ENCODE data around the gene CHPF. TPM values are rescaled to one million over a fixed set of nuclear protein-coding genes. Genes with fewer than 3 reads are reported as not detected.

Gene CHPF
- total and polyA plus RNA-seq, 2 experiments from 2014 or later = 180 to 315 TPM

GRCh38 chr2:219547621-219548020 lies 4.0 kb upstream of the CHPF start:
- no peak for DNase-seq (ENCODE audit: low spot score)
- TF ChIP-seq EZH2phosphoT487 (IDR thresholded peaks at IDR 0.05; ENCODE audit: low read depth, severe bottlenecking, unreplicated experiment) = no peak
- TF ChIP-seq EZH2 (IDR thresholded peaks at IDR 0.05; ENCODE audit: borderline replicate concordance) = no peak
- TF ChIP-seq CTCF (IDR thresholded peaks at IDR 0.05; ENCODE audit: poor library complexity) = no peak
- Histone ChIP-seq H3K9me3 (ENCODE audit: low read depth) (no peaks in the 10 kb centered on the region), H3K27ac (no peak overlapping the region), H3K27me3 (peaks cover 4% of the 10 kb centered on the region), H3K4me3 (no peak overlapping the region), H3K9me2 (replicated peaks; ENCODE audit: insufficient read depth) (no peaks in the 10 kb centered on the region), H4K20me1 (ENCODE audit: insufficient read depth, poor library complexity, severe bottlenecking) (no peaks in the 10 kb centered on the region), H3K36me3 (replicated peaks; ENCODE audit: insufficient read depth, low read depth) (no peaks in the 10 kb centered on the region), H3K4me2 (no peak overlapping the region), H3K79me2 (peaks cover 2% of the 10 kb centered on the region), H2AFZ (no peak overlapping the region), H3K4me1 (ENCODE audit: insufficient read depth) (peaks cover 4% of the 10 kb centered on the region)
- WGBS (ENCODE audit: low lambda C conversion rate, missing lambda C conversion rate) = 98% methylated on average over 25 of the region's 26 CpGs

- H3K36me3 ChIP-seq (replicated peaks; ENCODE audit: insufficient read depth, low read depth) = no peaks in the 10 kb centered on the region
- peaks cover 4% of the 10 kb centered on the region for H3K27me3 ChIP-seq
- no peak overlapping the region for H3K4me2 ChIP-seq
- no peak overlapping the region for H3K27ac ChIP-seq
- TF ChIP-seq EZH2phosphoT487 (IDR thresholded peaks at IDR 0.05; ENCODE audit: low read depth, severe bottlenecking, unreplicated experiment) (no peak), CTCF (IDR thresholded peaks at IDR 0.05; ENCODE audit: poor library complexity) (no peak), EZH2 (IDR thresholded peaks at IDR 0.05; ENCODE audit: borderline replicate concordance) (no peak)
- H3K4me1 ChIP-seq (ENCODE audit: insufficient read depth) = peaks cover 12% of the 10 kb centered on the region
- 76% methylated on average over 4 of the region's 4 CpGs for WGBS (ENCODE audit: low lambda C conversion rate, missing lambda C conversion rate)
- H2AFZ ChIP-seq = no peak overlapping the region
- peaks cover 11% of the 10 kb centered on the region for H4K20me1 ChIP-seq (ENCODE audit: insufficient read depth, poor library complexity, severe bottlenecking)
- no peaks in the 10 kb centered on the region for H3K9me2 ChIP-seq (replicated peaks; ENCODE audit: insufficient read depth)
- H3K4me3 ChIP-seq = no peak overlapping the region
- peak; percentile 50 for DNase-seq (ENCODE audit: low spot score)
- H3K9me3 ChIP-seq (ENCODE audit: low read depth) = no peaks in the 10 kb centered on the region
- peaks cover 14% of the 10 kb centered on the region for H3K79me2 ChIP-seq
Observed at GRCh38 chr2:219545943-219546352, 2.3 kb upstream of the CHPF start.

GRCh38 chr2:219545295-219545942 lies 1.8 kb upstream of the CHPF start:
- TF ChIP-seq CTCF (IDR thresholded peaks at IDR 0.05; ENCODE audit: poor library complexity) = no peak
- TF ChIP-seq EZH2phosphoT487 (IDR thresholded peaks at IDR 0.05; ENCODE audit: low read depth, severe bottlenecking, unreplicated experiment) = no peak
- no peak for TF ChIP-seq EZH2 (IDR thresholded peaks at IDR 0.05; ENCODE audit: borderline replicate concordance)
- Histone ChIP-seq H3K27ac (no peak overlapping the region), H3K4me3 (no peak overlapping the region), H3K9me3 (ENCODE audit: low read depth) (no peaks in the 10 kb centered on the region), H3K79me2 (peaks cover 16% of the 10 kb centered on the region), H2AFZ (no peak overlapping the region), H3K4me1 (ENCODE audit: insufficient read depth) (peaks cover 12% of the 10 kb centered on the region), H3K27me3 (no peaks in the 10 kb centered on the region), H3K4me2 (no peak overlapping the region), H4K20me1 (ENCODE audit: insufficient read depth, poor library complexity, severe bottlenecking) (peaks cover 12% of the 10 kb centered on the region), H3K36me3 (replicated peaks; ENCODE audit: insufficient read depth, low read depth) (no peaks in the 10 kb centered on the region), H3K9me2 (replicated peaks; ENCODE audit: insufficient read depth) (no peaks in the 10 kb centered on the region)
- 85% methylated on average over 3 of the region's 3 CpGs for WGBS (ENCODE audit: low lambda C conversion rate, missing lambda C conversion rate)
- no peak for DNase-seq (ENCODE audit: low spot score)

All from hepatocyte (in vitro differentiated cells).